ENCODE results near the gene ZFP62.
"Not testable (repeated sequence)": the region's sequence is repeated elsewhere in the genome, so short reads cannot be mapped to it uniquely, and the experiment has no call there.

ZFP62 gene

GRCh38 chr5:180889381-180889780 is 28.3 kb upstream of the ZFP62 start:
- Histone ChIP-seq H4K20me1 (ENCODE audit: low read depth, low read length) (no peaks in the 10 kb centered on the region), H3F3A (ENCODE audit: insufficient read depth) (no peaks in the 10 kb centered on the region), H3K9me2 (replicated peaks; ENCODE audit: insufficient read depth, low read length) (no peaks in the 10 kb centered on the region), H2AFZ (ENCODE audit: low read depth, low read length, severe bottlenecking) (no peak overlapping the region), H3K27ac (ENCODE audit: low read depth, low read length) (no peak overlapping the region), H3K27me3 (ENCODE audit: low read length) (no peaks in the 10 kb centered on the region), H3K9me3 (ENCODE audit: insufficient read depth, low read length) (no peaks in the 10 kb centered on the region), H3K9ac (ENCODE audit: low read length) (no peak overlapping the region), H3K36me3 (ENCODE audit: low read length) (no peaks in the 10 kb centered on the region), H3K4me3 (ENCODE audit: insufficient read depth, low read length, poor library complexity, severe bottlenecking) (no peak overlapping the region), H3K79me2 (ENCODE audit: insufficient read depth, low read length) (no peaks in the 10 kb centered on the region), H3K4me2 (ENCODE audit: low read depth, low read length, poor library complexity, severe bottlenecking) (no peak overlapping the region)
- no peak for TF ChIP-seq EZH2phosphoT487 (conservative IDR thresholded peaks at IDR 0.05; ENCODE audit: low read length)
- TF ChIP-seq CTCF (IDR thresholded peaks at IDR 0.05; ENCODE audit: insufficient read depth, low read length, poor library complexity, severe bottlenecking): no peak

GRCh38 chr5:180885845-180886529 is 24.9 kb upstream of the ZFP62 start:
- not testable (repeated sequence) for H4K20me1 ChIP-seq (ENCODE audit: low read depth, low read length); H3K79me2 ChIP-seq (ENCODE audit: insufficient read depth, low read length); H3K27ac ChIP-seq (ENCODE audit: low read depth, low read length); H3F3A ChIP-seq (ENCODE audit: insufficient read depth); H2AFZ ChIP-seq (ENCODE audit: low read depth, low read length, severe bottlenecking); H3K36me3 ChIP-seq (ENCODE audit: low read length); H3K27me3 ChIP-seq (ENCODE audit: low read length); H3K9me3 ChIP-seq (ENCODE audit: insufficient read depth, low read length); H3K9me2 ChIP-seq (replicated peaks; ENCODE audit: insufficient read depth, low read length); H3K4me2 ChIP-seq (ENCODE audit: low read depth, low read length, poor library complexity, severe bottlenecking); H3K4me3 ChIP-seq (ENCODE audit: insufficient read depth, low read length, poor library complexity, severe bottlenecking); H3K9ac ChIP-seq (ENCODE audit: low read length)

- Histone ChIP-seq H3F3A (ENCODE audit: insufficient read depth) (no peaks in the 10 kb centered on the region), H3K4me2 (ENCODE audit: low read depth, low read length, poor library complexity, severe bottlenecking) (no peak overlapping the region), H3K27me3 (ENCODE audit: low read length) (no peaks in the 10 kb centered on the region), H3K9me2 (replicated peaks; ENCODE audit: insufficient read depth, low read length) (no peaks in the 10 kb centered on the region), H3K36me3 (ENCODE audit: low read length) (no peaks in the 10 kb centered on the region), H2AFZ (ENCODE audit: low read depth, low read length, severe bottlenecking) (no peak overlapping the region), H3K9ac (ENCODE audit: low read length) (no peak overlapping the region), H3K27ac (ENCODE audit: low read depth, low read length) (no peak overlapping the region), H3K9me3 (ENCODE audit: insufficient read depth, low read length) (no peaks in the 10 kb centered on the region), H3K79me2 (ENCODE audit: insufficient read depth, low read length) (no peaks in the 10 kb centered on the region), H3K4me3 (ENCODE audit: insufficient read depth, low read length, poor library complexity, severe bottlenecking) (no peak overlapping the region), H4K20me1 (ENCODE audit: low read depth, low read length) (no peaks in the 10 kb centered on the region)
- TF ChIP-seq CTCF (IDR thresholded peaks at IDR 0.05; ENCODE audit: insufficient read depth, low read length, poor library complexity, severe bottlenecking): no peak
- TF ChIP-seq EZH2phosphoT487 (conservative IDR thresholded peaks at IDR 0.05; ENCODE audit: low read length): no peak
These were observed 14.9 kb upstream of the ZFP62 start for GRCh38 chr5:180875860-180876426.

- Histone ChIP-seq H3K27me3 (ENCODE audit: low read length) (no peaks in the 10 kb centered on the region), H2AFZ (ENCODE audit: low read depth, low read length, severe bottlenecking) (no peak overlapping the region), H3K9ac (ENCODE audit: low read length) (no peak overlapping the region), H3K4me2 (ENCODE audit: low read depth, low read length, poor library complexity, severe bottlenecking) (no peak overlapping the region), H3K36me3 (ENCODE audit: low read length) (no peaks in the 10 kb centered on the region), H3K4me3 (ENCODE audit: insufficient read depth, low read length, poor library complexity, severe bottlenecking) (no peak overlapping the region), H3F3A (ENCODE audit: insufficient read depth) (no peaks in the 10 kb centered on the region), H3K27ac (ENCODE audit: low read depth, low read length) (no peak overlapping the region), H3K9me2 (replicated peaks; ENCODE audit: insufficient read depth, low read length) (no peaks in the 10 kb centered on the region), H3K79me2 (ENCODE audit: insufficient read depth, low read length) (no peaks in the 10 kb centered on the region), H4K20me1 (ENCODE audit: low read depth, low read length) (no peaks in the 10 kb centered on the region), H3K9me3 (ENCODE audit: insufficient read depth, low read length) (no peaks in the 10 kb centered on the region)
- no peak for TF ChIP-seq EZH2phosphoT487 (conservative IDR thresholded peaks at IDR 0.05; ENCODE audit: low read length)
- no peak for TF ChIP-seq CTCF (IDR thresholded peaks at IDR 0.05; ENCODE audit: insufficient read depth, low read length, poor library complexity, severe bottlenecking)
These were observed 13.9 kb upstream of the ZFP62 start for GRCh38 chr5:180874804-180875582.
